Gastroesophageal sphincter (tissue), 4 donors: ENCODE results near the gene LUC7L3. TPM values are rescaled to one million over a fixed set of nuclear protein-coding genes. Genes with fewer than 3 reads are reported as not detected.
"Not testable (repeated sequence)": the region's sequence is repeated elsewhere in the genome, so short reads cannot be mapped to it uniquely, and the experiment has no call there.

Experiments
- ATAC-seq: fragments of 150-250 bp; one replicate; pipeline ENCODE4 v1.9.1; 2016; ENCODE audit warnings: mild to moderate bottlenecking, moderate library complexity
- H3K27ac ChIP-seq, 4 donors: fragments of 200-600 bp; sonication (generic) in 3 of 4; 1 replicate in 3 of 4; 2 replicates in 1 of 4; pipeline ENCODE4 v1.5.1; 2016 to 2019
- H3K27me3 ChIP-seq: fragments of 200-600 bp; sonication (generic); one replicate; pipeline ENCODE4 v1.5.1; 2019
- H3K36me3 ChIP-seq, 2 donors: fragments of 200-600 bp; sonication (generic); one replicate each; pipeline ENCODE4 v1.5.1; 2019; ENCODE audit warnings: control low read depth in 1 of 2
- H3K4me1 ChIP-seq, 3 donors: fragments of 200-600 bp; sonication (generic); 1 replicate in 2 of 3; 2 replicates in 1 of 3; pipeline ENCODE4 v1.5.1; 2016 to 2019; ENCODE audit warnings: control low read depth in 2 of 3
- H3K4me3 ChIP-seq, 2 donors: fragments of 200-600 bp; sonication (generic); one replicate each; pipeline ENCODE4 v1.5.1; 2019; ENCODE audit warnings: mild to moderate bottlenecking in 1 of 2, moderate library complexity in 1 of 2
- H3K9me3 ChIP-seq, 3 donors: fragments of 200-600 bp; sonication (generic); one replicate each; pipeline ENCODE4 v1.5.1; 2017 to 2019; ENCODE audit warnings: control low read depth in 2 of 3
- EP300 ChIP-seq: sonication (generic); formaldehyde crosslinking; IDR thresholded peaks from one replicate; pipeline ENCODE4 v1.6.1; 2017; ENCODE audit warnings: antibody characterized with exemption, mild to moderate bottlenecking
- POLR2A ChIP-seq, 2 donors: fragments of 450-650 bp; IDR thresholded peaks; one replicate each; pipeline ENCODE4 v1.6.1; 2017; ENCODE audit warnings: antibody characterized with exemption in 2 of 2, mild to moderate bottlenecking in 2 of 2, moderate library complexity in 1 of 2
- POLR2AphosphoS5 ChIP-seq: sonication (generic); formaldehyde crosslinking; IDR thresholded peaks from one replicate; pipeline ENCODE4 v1.6.1; 2017; ENCODE audit warnings: antibody characterized with exemption
- WGBS, 2 donors: methylation state at CpG; one replicate each; pipeline ENCODE4 v1.1.5; 2018; ENCODE audit warnings: low coverage in 1 of 2; 5-methylcytosine and 5-hydroxymethylcytosine counted together
- total RNA-seq, 4 donors: library from RNA; depleted of rRNA; stranded (reverse); fragments of >200 nt; gene quantifications; one replicate each; pipeline ENCODE4 v1.1.0, GENCODE V29; 2016
- TF ChIP-seq, protein P1 (sequence below), 4 experiments: fragments of 200-600 bp in 2 of 4; fragments of 450-650 bp in 2 of 4; sonication (generic) in 1 of 4; IDR thresholded peaks; one replicate each; pipeline ENCODE4 v1.5.1; 2017 to 2019; ENCODE audit warnings: antibody characterized with exemption in 4 of 4, mild to moderate bottlenecking in 2 of 4, moderate library complexity in 2 of 4

Gene LUC7L3
- total RNA-seq, 4 donors from 2014 or later: 40.1 to 134 (median 54.6) TPM

DNA sequence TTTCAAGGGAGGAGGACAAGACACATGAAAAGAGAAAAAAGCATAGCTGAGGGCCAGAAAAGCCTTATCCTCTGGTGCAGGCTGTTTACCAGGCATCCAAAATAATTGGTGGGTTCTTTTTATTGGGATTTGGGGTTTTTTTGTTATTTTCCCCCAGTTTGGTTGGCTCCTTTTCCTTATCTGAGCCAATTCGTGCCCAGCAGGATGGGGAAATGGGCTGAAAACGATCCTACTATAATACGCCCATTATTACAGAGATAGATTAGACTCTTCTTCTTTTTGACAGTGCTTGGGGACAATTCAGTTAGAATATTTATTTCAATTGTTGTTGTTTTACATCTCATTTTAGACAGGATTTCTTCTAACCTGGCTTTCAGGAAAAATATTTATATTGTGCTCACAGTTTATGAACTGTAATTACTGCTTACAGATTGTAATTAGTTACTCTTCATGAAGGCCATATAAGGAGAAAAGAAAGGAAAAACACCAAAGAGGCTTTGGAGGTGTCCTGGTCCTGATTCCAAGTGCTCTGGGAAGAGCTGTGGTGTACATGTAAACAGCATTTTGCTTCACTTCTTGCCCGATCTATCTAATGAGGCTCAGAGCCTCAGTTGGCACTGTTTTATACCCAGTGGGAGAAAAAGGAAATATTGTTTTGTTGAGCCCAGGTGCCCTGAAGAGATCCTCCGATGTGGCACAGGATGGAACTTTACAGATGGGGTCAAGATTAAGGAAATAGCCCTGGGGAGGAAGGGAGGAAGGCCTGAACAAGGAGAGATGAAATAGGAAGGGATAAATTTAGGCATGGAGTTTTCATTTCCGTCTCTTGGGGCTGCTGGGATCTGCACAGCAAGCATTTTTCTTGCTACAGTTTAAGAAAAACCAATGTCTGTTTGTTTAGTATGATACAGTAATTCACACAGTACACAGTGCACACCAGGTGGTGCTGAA is 11.1 kb upstream of the LUC7L3 start:
- peaks cover 9 to 63% (median 21%) of the 10 kb centered on the region in 3 donors for H3K4me1 ChIP-seq
- peaks cover 0 to 18% of the 10 kb centered on the region in 2 donors for H3K36me3 ChIP-seq
- no peaks in the 10 kb centered on the region for H3K9me3 ChIP-seq
- no peak for TF ChIP-seq POLR2AphosphoS5
- TF ChIP-seq, protein P1, sequence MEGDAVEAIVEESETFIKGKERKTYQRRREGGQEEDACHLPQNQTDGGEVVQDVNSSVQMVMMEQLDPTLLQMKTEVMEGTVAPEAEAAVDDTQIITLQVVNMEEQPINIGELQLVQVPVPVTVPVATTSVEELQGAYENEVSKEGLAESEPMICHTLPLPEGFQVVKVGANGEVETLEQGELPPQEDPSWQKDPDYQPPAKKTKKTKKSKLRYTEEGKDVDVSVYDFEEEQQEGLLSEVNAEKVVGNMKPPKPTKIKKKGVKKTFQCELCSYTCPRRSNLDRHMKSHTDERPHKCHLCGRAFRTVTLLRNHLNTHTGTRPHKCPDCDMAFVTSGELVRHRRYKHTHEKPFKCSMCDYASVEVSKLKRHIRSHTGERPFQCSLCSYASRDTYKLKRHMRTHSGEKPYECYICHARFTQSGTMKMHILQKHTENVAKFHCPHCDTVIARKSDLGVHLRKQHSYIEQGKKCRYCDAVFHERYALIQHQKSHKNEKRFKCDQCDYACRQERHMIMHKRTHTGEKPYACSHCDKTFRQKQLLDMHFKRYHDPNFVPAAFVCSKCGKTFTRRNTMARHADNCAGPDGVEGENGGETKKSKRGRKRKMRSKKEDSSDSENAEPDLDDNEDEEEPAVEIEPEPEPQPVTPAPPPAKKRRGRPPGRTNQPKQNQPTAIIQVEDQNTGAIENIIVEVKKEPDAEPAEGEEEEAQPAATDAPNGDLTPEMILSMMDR (IDR thresholded peaks at IDR 0.05): no peak
- no peak for TF ChIP-seq POLR2A (IDR thresholded peaks at IDR 0.05)
- TF ChIP-seq EP300: no peak
- WGBS, 2 donors: 0 to 5% methylated on average over 5 to 6 of the region's 6 CpGs
- ATAC-seq: peak; percentile 27
- H3K27ac ChIP-seq: peak overlapping the region; percentile 90 to 95 (median 94)
- peak overlapping the region; percentile 55 to 79 for H3K4me3 ChIP-seq
- no peaks in the 10 kb centered on the region for H3K27me3 ChIP-seq

DNA sequence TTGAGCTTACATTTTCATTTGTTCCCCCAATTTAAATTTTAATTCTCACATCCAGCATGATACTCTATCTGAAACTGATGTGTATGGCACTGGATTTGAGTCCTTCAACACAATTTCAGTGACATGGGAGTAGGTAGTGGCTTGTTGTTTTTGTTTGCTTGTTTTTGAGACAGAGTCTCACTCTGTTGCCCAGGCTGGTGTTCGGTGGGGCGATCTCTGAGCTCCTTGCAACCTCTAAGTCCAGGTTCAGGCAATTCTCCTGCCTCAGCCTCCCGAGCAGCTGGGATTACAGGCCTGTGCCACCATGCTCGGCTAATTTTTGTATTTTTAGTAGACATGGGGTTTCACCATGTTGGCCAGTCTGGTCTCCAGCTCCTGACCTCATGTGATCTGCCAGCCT is 10.3 kb upstream of the LUC7L3 start:
- not testable (repeated sequence) for ATAC-seq, H3K4me3 ChIP-seq, H3K9me3 ChIP-seq, H3K27me3 ChIP-seq
- 72 to 92% methylated on average over 3 to 4 of the region's 4 CpGs for WGBS, 2 donors
- H3K27ac ChIP-seq: peak overlapping the region; percentile 90 to 95 (median 94)
- peaks cover 9 to 56% (median 21%) of the 10 kb centered on the region in 3 donors for H3K4me1 ChIP-seq
- peaks cover 0 to 12% of the 10 kb centered on the region in 2 donors for H3K36me3 ChIP-seq

DNA sequence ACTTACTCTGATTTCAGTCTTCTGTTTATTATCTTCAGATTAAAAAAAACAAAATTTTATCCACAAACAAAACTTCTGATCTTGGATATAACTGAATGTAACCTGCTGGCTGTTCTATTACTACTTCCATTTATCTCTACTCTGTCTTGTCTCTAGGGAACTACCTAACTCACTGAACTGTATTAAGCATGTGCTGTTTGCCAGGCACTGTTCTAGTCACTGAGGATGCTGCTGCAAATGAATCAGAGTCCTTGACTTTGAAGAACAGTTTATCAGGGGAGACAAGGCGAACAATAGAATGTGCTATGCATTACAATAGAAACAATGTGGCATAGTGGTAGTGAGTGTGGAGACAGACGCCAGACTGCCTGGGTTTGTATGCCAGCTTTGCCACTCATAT is 9.4 kb upstream of the LUC7L3 start:
- Histone ChIP-seq H3K27ac (peak overlapping the region in 3 of 4 donors; percentile 6 to 95 (median 93)), H3K4me1 (peaks cover 9 to 46% (median 21%) of the 10 kb centered on the region in 3 donors), H3K4me3 (no peak overlapping the region), H3K27me3 (no peaks in the 10 kb centered on the region), H3K9me3 (no peaks in the 10 kb centered on the region), H3K36me3 (peaks cover 0 to 4% of the 10 kb centered on the region in 2 donors)
- TF ChIP-seq, protein P1 (IDR thresholded peaks at IDR 0.05): no peak
- no peak for TF ChIP-seq POLR2A (IDR thresholded peaks at IDR 0.05)
- TF ChIP-seq POLR2AphosphoS5: no peak
- TF ChIP-seq EP300: no peak
- 67 to 83% methylated on average over 1 to 2 of the region's 2 CpGs for WGBS, 2 donors
- ATAC-seq: no peak

DNA sequence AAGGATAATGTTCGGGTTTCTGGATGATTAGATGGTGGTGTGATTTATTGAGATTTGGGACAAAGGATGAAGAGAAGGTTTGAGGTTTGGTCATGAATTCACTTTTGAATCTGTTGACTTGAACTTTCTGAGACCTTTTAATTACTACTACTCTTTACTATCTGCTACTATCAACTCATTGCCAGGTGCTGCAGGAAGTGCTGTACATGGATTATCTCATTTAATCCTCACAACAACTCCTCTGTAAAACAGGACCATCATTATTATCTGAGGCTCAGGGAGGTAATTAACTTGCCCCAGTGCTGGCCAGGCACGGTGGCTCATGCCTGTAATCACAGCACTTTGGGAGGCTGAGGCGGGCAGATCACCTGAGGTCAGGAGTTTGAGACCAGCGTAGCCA is 8.8 kb upstream of the LUC7L3 start:
- WGBS, 2 donors: 80 to 90% methylated on average over 4 of the region's 4 CpGs

DNA sequence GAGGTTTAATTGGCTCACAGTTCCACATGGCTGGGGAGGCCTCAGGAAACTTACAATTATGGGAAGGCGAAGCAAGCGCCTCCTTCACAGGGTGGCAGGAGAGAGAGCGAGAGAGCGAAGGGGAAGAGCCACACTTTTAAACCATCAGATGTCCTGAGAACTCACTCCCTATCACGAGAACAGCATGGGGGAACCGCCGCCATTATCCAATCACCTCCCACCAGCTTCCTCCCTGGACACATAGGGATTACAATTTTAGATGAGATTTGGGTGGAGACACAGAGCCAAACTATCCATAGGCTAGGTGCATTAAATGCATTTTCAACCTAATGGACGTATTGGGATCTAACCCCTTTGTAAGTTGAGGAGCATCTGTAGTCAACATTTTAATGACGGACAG is 6.8 kb upstream of the LUC7L3 start:
- Histone ChIP-seq H3K4me1 (peaks cover 9 to 23% (median 13%) of the 10 kb centered on the region in 3 donors), H3K36me3 (no peaks in the 10 kb centered on the region), H3K27me3 (no peaks in the 10 kb centered on the region), H3K4me3 (no peak overlapping the region), H3K27ac (no peak overlapping the region), H3K9me3 (no peaks in the 10 kb centered on the region)
- WGBS, 2 donors: 82% methylated on average over 9 of the region's 9 CpGs; no CpG with 5 or more reads in 1 of the 2 donors
- TF ChIP-seq POLR2AphosphoS5 (no peak), POLR2A (IDR thresholded peaks at IDR 0.05) (no peak)
- ATAC-seq: no peak

More for the DNA sequence above, 8.8 kb upstream of the LUC7L3 start:
- H3K4me3 ChIP-seq: no peak overlapping the region
- peaks cover 9 to 40% (median 21%) of the 10 kb centered on the region in 3 donors for H3K4me1 ChIP-seq
- no peaks in the 10 kb centered on the region for H3K9me3 ChIP-seq
- H3K27ac ChIP-seq: peak overlapping the region in 3 of 4 donors; percentile 20 to 95 (median 32)
- no peak for ATAC-seq
- no peak for TF ChIP-seq EP300
- TF ChIP-seq, protein P1 (IDR thresholded peaks at IDR 0.05): no peak
- TF ChIP-seq POLR2A (IDR thresholded peaks at IDR 0.05): no peak
- no peak for TF ChIP-seq POLR2AphosphoS5
- H3K36me3 ChIP-seq: no peaks in the 10 kb centered on the region
- H3K27me3 ChIP-seq: no peaks in the 10 kb centered on the region

DNA sequence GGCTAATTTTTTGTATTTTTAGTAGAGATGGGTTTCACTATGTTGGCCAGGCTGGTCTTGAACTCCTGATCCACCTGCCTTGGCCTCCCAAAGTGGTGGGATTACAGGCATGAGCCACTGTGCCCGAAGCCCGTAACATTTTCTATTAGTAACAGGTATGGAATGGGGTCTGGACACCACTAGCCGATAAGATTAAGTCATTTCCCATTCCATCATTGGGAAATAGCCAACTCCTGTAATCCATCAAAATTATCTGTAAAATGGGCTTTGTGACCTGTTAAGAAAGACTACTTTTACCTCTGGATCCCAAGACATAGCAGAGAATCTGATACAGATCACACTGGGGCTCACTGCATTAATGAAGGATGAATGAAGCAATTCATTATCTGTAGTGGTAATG is 3.9 kb upstream of the LUC7L3 start:
- Histone ChIP-seq H3K36me3 (no peaks in the 10 kb centered on the region), H3K9me3 (no peaks in the 10 kb centered on the region), H3K27ac (no peak overlapping the region), H3K4me3 (no peak overlapping the region), H3K4me1 (peaks cover 0 to 6% (median 0%) of the 10 kb centered on the region in 3 donors), H3K27me3 (no peaks in the 10 kb centered on the region)
- no peak for TF ChIP-seq EP300
- no peak for ATAC-seq
- WGBS, 2 donors: 59 to 60% methylated on average over 1 to 3 of the region's 3 CpGs
